22Rv1 (cell line): ENCODE data around the gene PEX11G.

Experiments used
- ZFX ChIP-seq: fragments of 450-650 bp; IDR thresholded peaks from 2 replicates; pipeline ENCODE4 v1.6.1; 2017; ENCODE audit warnings: antibody characterized with exemption, borderline replicate concordance
- TF ChIP-seq, protein P1 (sequence below): fragments of 450-650 bp; IDR thresholded peaks from 2 replicates; pipeline ENCODE4 v1.5.1; 2017; ENCODE audit warnings: mild to moderate bottlenecking

GRCh38 chr19:7527516-7528191 is 38.8 kb upstream of the PEX11G start:
- TF ChIP-seq, protein P1, sequence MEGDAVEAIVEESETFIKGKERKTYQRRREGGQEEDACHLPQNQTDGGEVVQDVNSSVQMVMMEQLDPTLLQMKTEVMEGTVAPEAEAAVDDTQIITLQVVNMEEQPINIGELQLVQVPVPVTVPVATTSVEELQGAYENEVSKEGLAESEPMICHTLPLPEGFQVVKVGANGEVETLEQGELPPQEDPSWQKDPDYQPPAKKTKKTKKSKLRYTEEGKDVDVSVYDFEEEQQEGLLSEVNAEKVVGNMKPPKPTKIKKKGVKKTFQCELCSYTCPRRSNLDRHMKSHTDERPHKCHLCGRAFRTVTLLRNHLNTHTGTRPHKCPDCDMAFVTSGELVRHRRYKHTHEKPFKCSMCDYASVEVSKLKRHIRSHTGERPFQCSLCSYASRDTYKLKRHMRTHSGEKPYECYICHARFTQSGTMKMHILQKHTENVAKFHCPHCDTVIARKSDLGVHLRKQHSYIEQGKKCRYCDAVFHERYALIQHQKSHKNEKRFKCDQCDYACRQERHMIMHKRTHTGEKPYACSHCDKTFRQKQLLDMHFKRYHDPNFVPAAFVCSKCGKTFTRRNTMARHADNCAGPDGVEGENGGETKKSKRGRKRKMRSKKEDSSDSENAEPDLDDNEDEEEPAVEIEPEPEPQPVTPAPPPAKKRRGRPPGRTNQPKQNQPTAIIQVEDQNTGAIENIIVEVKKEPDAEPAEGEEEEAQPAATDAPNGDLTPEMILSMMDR = no peak
- no peak for TF ChIP-seq ZFX
